ENCODE data around the gene ZNF75A.
"Not testable (repeated sequence)": the region's sequence is repeated elsewhere in the genome, so short reads cannot be mapped to it uniquely, and the experiment has no call there.

ZNF75A gene

DNA sequence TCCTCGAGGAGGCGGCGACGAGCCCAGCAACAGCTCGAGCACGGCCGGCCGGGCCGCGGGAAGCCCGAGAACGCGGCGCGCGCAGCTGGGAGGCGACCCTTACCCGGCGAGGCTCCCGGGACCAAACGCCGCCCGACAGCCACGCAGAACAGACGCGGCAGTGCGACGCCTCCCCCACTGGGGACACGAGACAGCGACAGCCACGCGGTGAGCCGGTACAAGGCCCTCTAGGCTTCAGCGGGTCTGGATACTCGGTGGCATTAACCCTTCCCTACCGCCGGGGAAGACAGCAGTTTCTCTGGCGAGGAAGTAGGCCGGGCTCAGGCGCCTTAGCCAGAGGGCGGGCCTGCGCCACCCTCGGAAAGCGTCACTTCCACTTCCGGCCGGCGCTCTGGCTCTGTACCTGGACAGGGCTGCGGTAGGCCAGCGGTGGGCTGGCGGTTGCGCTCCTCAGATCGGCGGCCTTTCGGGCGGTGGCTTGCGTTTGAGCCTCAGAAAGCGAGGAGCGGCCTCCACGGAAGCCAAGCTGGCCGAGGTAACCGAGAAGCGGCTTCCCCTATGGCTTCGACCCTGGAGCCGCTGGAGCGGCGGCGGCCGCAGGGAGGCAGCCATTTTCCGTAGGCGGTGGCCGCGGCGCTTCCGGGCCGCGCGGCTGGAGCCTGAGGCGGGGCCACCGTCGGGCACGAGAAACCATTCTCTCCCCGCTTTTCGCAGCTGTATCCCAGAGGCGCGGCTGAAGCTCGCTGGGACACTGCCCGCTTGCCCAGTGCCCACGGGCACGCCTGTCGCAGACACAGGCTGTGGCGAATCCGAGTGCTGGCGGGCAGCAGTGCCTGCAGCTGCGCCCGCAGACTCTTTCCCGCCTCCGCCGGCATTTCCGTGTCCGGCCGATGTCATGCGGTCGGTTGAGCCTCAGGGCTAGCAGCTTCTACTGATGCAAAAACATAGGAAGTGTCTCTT lies at the start of gene ZNF75A, which contains the start of gene TIGD7:
Gene ZNF75A (plus strand): TSS at position 389 of the 960 bp plus-strand sequence. CDS start 2,932 bp downstream, outside the sequence.
Gene TIGD7 (minus strand): TSS at position 322 of the 960 bp plus-strand sequence. CDS start 4,816 bp downstream, outside the sequence.
- DNase-seq, result peak; percentile 85

DNA sequence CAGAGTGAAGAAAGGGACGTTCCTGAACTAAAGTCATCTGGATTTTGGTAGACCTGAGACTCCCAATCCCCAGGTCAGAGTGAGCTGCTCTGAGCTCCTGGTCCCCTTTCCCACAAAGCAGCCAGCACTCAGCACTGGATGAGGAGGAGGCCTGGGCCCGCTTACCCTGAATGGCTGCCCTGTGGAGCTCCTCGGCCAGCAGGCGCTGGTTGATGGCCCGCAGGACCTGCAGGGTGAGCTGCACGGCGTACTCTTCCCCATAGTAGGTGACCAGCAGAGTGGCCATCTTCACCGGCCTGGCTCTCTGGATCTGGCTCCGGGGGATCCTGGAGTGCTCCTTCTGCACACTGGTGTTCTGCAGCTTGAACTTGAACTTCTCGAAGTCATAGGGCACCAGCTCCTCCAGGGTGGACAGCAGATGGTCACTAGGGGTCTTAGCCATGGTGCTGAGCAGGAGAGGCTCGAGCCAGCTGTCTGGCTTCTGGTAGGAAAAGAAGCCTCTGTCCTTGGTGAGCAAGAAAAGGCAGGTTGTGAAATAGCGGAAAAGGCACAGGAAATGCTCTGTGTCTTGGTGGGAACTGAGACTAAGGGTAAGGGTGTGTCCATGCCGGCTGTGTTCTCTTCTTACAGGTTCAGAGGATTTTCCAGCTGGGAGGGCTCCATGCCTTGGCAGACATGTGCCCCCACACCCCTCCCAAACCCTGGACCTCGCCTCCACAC lies 49.0 kb upstream of the ZNF75A start, which contains the start of gene MEFV:
Gene MEFV (minus strand): TSS at position 488 of the 720 bp plus-strand sequence. CDS start 46 bp downstream, at position 442.
- no peak for DNase-seq

DNA sequence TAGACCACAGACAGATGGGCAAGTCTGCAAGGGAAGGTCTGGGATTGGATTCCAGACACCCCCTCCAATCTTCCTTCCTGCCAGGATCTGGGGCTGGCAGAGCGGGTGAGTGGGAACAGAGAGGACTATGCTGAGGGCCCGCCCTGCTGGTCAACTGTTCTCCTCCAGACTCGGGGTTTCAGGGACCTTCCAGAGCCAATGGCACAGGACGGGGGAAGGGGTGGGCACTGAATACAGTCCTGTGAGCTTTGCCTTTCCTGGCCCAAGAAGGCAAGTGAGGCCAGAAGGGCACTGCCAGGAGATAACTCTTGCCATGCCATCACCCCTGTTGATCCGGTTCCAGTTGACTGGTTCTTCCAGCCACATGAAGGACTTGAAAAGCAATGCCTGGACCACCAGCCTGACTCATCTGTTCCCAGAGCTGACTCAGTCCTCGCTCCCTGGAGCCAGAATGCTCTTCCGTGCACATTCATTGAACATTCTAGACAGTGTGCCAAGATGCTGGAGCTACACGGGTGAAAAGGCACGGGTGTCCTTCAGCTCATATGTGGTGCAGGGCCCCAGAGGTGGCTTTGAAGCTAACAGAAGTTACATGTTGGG lies 48.3 kb upstream of the ZNF75A start:
- DNase-seq, result no peak

DNA sequence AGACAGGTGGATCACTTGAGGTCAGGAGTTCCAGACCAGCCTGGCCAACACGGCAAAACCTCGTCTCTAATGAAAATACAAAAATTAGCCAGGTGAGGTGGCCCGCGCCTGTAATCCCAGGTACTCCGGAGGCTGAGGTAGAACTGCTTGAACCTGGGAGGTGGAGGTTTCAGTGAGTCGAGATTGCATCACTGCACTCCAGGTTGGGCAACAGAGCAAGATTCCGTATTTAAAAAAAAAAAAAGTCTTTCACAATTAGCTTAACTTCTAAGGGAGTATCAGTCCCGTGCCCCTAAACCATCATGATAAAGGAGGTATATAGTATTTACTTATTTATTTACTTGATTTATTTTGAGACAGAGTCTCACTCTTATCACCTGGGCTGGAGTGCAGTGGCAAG lies 45.5 kb upstream of the ZNF75A start:
- no peak for DNase-seq

DNA sequence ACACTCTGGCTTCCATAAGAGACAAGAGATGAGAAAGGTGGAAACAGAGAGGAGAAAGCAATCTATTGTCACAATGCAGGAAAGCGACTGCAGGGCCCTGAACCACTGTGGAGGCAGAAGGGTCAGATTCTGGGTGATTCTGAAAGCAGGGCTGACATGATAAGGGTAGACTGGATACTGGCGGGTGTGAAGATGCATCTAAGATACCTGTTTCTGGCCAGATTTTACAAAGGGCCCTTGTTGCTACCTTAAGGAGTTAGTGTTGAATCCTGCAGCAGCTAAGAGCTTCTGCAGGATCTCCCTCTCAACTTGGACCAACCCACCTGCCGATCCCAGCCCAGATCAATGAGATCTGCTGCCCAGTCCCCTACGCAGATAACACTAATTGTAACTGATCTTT lies 42.8 kb upstream of the ZNF75A start:
- no peak for DNase-seq

DNA sequence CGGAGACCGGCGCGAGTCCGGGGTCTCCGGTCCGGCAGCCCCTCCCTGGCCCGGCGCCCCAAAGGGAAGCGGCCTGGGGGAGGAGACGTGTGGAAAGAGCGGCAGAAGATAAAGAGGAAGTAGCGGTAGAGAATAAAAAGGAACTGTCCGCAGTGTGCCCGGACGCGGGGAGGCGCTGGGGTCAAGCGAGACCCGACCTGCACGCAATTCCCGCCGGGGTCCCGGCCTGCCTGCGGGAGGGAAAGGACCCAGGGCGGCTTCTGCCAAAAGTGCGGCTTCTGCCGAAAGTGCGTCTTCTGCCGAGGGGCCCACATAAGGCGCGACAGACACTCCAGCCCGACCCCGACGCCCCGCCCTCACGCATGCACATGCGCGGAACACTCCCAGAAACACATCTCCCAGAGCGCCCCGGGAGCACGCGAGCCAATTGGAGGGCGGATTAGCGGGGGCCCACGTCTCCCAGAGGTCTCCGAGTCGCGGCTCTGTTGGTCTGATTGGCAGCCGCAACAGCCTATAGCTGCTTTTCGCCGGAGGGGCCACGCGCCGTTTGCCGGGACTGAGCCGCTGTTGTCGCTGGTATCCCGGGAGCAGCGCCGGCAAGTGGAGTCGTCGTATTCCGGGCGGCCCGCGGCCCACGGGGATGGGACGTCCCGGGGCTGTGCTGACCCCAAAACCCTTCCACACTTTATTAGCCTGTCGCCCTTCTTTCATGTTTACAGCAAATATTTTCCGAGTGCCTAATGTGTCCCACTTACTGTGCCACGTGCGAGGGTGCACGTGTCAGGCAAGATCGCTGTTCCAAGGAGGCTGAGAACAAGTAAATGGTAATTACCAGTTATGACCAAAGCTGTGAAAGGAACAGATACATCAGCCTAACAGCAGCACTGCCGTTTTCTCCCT lies 40.9 kb upstream of the ZNF75A start:
- DNase-seq, result peak; percentile 98

DNA sequence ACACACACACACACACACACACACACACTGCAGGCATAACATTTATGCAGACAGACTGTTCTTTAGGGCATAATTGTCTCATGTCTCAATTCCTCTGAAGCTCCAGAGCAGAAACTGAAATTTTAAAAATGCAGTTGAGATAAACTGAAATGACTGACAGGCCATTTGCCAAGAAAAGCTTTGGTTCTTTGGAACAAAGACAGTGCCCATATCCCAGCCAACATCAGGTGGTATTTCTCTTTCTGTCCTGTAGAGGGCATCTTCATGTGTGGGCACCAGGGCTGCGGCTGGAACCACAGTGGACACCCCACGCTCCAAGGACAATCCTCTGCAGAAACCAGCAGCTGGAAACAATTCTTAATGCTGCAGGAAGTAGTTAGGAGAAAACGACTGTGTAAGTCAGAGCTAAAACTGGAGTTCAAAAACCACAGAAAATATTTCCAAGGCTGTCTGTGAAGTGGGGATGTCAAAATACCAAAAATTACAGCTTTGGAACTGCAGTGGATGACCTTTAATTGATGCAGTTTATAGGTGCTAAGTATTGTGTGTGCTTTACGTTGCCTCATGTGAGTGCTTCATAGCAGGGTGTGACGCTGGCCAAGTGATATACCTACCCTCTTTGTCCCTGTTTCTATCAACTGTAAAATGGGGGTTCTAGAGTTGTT lies 38.3 kb upstream of the ZNF75A start:
- DNase-seq, result no peak

DNA sequence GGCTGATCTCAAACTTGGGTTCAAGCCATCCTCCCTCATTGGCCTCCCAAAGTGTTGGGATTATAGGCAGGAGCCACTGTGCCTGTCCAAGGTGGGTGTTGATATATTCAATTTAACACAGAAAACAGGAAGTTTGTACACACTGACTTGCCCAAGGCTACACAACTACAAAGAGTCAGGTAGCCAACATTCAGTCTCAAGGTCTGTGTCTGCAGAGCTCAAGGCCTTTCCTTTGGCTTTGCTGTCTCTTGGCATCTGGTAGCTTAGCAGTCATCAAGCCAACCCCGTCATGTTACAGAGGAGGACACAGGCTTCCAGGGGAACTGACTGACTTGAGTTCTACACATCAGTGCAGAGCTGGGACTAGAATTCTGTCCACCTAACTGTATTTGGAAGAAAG lies 37.0 kb upstream of the ZNF75A start:
- no peak for DNase-seq

DNA sequence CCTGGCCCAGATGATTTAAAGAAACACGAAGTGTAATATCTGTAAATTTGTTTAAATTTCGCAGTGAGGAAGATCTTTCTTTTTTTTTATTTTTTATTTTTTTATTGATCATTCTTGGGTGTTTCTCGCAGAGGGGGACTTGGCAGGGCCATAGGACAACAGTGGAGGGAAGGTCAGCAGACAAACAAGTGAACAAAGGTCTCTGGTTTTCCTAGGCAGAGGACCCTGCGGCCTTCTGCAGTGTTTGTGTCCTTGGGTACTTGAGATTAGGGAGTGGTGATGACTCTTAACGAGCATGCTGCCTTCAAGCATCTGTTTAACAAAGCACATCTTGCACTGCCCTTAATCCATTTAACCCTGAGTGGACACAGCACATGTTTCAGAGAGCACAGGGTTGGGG lies 34.6 kb upstream of the ZNF75A start:
- not testable (repeated sequence) for DNase-seq

DNA sequence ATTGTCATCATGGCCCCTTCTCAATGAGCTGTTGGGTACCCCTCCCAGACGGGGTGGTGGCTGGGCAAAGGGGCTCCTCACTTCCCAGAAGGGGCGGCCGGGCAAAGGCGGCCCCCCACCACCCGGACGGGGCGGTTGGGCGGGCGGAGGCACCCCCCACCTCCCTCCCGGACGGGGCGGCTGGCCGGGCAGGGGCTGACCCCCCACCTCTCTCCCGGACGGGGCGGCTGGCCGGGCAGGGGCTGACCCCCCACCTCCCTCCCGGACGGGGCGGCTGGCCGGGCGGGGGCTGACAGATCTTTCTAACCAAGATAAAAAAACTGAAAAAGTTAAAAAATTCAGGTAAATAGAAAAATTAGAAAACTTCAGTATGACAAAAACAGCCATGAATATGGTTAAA lies 34.0 kb upstream of the ZNF75A start:
- DNase-seq, result not testable (repeated sequence)

DNA sequence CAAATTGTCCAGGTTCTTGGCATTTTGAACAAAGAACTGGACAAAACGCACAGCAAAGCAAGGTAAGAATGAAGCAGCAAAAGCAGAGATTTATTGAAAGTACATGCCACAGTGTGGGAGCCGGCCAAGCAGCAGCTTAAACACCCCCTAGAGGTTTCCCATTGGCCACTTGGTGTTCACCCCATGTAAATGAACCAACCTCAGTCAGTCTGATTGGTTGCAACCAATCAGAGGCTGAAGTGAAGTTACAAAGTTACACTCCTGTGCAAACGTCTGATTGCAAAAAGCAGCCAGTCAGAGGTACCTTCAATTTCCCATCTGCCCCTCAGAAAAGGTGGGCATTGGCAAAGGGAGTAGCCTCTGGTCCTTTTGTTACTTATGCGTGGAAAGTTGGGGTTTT lies 30.8 kb upstream of the ZNF75A start:
- no peak for DNase-seq

DNA sequence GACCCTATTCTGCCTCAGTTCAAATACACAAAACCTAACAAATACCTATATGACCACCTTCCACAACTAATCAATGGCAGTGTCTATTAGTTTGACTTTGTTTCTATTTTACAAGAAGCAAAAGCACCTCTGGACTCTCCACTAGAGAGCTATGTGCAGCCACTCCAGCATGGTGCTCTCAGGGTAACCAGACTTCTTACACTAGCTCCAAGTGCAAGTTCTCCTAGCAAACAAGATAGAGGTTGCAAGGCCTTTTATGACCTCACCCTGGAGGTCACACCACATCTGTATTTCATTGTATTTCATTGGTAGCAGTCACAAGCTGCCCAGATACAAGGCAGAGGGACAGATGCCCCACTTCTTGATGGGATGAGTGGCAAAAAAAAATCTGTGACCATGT lies 30.4 kb upstream of the ZNF75A start:
- no peak for DNase-seq

DNA sequence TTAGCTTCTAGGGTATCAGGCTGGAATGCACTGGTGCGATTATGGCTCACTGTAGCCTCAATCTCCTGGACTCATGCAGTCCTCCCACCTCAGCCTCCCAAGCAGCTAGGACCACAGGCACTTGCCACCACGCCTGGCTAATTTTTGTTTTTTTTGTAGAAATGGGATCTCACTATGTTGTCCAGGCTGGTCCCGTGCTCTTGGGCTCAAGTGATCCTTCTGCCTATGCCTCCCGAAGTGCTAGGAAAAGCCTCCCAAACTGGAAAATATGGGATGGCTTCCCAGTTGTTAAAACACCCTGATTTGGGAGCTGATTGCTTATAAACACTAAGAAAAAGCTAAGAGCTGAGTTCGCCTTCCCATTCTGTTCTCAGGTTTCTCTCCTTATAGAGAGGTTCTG lies 28.6 kb upstream of the ZNF75A start:
- no peak for DNase-seq

DNA sequence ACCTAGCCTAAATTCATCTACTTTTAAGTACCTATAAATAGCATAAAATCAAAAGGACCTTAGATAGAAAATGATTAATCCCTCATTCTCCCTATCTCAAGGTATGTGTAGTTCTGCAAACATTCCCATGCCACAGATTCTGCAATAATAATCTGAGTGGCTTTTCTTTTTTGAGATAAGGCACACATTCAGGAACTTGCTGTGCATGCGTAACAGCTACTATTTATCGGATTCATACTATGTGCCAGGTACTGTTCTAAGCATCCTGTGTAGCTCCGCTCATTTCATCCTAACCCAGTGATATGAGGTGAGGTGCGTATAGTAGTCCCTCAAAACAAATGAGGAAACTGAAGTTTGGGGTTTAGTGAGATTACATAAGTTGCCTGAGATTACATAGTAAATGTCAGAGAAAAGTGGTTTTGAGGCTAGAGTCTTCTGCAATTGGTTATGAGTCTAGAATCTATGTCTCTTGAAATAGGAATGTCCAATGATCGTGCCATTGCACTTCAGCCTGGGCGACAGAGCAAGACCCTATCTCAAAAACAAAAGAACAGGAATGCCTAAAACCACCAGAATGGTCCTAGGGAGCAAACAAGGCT lies 24.0 kb upstream of the ZNF75A start:
- DNase-seq, result no peak

DNA sequence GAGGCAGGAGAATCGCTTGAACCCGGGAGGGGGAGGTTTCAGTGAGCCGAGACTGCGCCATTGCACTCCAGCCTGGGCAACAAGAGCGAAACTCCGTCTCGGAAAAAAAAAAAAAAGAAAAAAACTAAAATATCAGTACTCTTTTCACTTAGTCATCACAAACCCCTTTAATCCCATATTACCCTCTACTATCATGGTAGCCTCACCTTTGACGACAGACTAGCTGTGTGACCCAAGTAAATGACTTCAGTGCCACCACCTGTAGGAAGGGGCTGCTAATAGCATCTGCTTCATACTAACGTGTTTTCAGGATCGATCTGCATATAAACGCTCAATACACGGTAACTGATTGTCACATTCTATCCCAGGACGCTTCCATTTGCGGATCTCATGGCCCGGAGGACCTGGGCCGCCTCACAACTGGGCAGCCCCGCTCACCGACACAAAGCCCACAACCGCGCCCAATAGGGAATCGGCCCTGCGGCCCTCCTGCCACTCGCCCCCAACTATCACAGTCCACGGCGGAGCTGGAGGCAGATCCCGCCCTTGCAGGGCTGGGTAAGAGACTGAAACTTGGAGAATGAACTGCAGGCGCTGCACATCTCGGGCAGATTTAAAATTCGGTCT lies 23.1 kb upstream of the ZNF75A start:
- DNase-seq, result peak; percentile 66

DNA sequence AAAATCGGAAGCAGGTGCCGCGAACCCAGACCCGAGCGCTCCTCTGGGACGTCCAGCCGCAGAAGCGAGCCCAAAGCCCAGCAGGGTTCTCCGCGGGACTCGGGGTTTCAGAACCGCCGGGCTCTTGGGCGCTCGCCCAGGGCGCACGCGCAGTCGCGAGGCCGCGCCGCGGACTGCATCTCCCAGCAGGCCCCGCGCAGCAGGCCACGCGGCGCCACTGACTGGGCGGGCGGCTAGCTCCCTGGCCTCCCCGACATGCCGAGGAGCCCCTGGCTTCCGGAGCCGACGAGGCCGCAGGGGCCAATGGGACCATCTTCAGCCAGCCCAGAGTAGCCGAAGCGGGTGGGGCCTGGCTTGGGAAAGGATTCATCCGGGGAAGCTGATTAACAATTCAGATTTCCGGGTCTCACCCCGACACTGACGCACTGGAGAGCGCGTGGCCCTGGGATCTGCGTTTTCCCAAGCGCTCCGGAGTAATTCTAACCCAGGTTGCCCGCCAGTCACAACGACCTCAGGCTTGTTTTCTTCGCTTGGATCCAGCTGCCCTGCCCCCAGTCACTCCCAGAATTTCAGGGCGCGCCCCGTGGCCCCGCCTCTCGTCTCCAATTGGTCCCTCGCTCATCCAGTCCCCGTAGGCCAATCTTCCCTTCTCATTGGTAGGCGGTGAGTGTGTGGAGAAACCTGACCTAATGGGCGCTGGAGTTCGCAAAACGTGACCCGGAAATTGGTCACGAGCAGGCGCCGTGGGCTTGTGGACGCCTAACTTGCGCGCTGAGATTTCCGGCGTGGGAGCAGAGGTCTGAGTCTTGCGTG lies 22.4 kb upstream of the ZNF75A start, which contains the start of gene ZNF263:
Gene ZNF263 (plus strand): TSS at position 762 of the 813 bp plus-strand sequence. CDS start 328 bp downstream, outside the sequence.
- peak; percentile 93 for DNase-seq

DNA sequence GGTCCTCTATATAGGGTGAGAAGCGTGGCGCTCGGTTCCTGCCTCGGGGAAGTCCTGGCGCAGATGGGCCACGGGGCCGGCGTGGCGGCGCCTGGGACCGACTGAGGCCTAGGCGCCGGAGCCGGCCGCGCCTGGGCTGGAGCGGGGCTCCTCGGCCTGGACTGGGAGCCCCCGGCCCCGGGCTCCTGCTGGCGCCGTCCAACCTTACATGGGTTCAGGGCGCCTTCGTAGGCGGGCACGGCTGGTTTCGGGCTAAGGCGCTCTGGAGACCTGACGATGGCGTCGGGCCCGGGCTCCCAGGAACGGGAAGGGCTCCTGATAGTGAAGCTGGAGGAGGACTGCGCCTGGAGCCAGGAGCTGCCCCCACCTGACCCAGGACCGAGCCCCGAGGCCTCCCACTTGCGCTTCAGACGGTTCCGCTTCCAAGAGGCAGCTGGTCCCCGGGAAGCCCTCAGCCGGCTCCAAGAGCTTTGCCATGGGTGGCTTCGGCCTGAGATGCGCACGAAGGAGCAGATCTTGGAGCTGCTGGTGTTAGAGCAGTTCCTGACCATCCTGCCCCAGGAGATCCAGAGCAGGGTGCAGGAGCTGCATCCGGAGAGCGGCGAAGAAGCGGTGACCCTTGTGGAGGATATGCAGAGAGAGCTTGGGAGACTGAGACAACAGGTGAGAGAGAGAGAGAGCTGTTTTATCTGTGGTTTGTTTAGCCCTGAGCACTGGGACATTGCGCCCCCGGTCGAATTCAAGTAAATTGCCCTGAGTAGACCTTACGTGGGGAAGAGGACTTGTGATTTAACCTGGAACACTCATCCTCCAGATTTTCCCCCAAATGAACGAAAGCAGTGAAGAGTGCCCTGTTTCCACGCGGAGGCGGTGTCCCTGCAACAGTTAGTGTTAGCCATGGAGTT lies 21.5 kb upstream of the ZNF75A start:
- DNase-seq, result no peak

DNA sequence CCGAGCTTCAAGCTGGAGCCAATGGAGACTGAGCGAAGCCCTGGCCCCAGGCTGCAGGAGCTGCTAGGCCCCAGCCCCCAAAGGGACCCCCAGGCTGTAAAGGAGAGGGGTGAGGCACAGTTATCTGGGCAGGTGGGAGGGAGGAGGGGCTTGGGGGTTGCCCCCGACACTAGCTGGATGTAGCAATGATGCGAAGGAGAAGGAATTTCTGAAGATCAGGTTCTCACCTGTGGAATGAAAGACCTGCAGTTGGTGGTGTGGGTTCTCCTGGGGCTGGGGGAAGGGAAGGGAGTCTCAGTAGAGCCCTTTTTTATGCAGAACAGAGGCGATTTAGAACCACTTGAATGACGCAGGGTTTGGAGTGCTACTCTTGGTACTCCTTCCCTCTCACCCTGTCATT lies 20.2 kb upstream of the ZNF75A start:
- DNase-seq, result no peak

Measured in NCI-H2171 (cell line).